Progenitor cell of endocrine pancreas (in vitro differentiated cells): ENCODE results near the gene NBAS. TPM values are rescaled to one million over a fixed set of nuclear protein-coding genes. Genes with fewer than 3 reads are reported as not detected.

ENCODE experiments used
- DNase-seq: peaks from one replicate; pipeline ENCODE4 v3.0.0; 2021; ENCODE audit warnings: low spot score; ENCODE audit not compliant: unreplicated experiment
- H3K27ac Mint-ChIP-seq: 2 replicates; pipeline ENCODE4 v1.8.0; 2021; ENCODE audit warnings: mild to moderate bottlenecking, moderate library complexity, mixed read lengths
- H3K27me3 Mint-ChIP-seq: 2 replicates; pipeline ENCODE4 v1.8.0; 2021; ENCODE audit warnings: mixed read lengths
- H3K36me3 Mint-ChIP-seq: 2 replicates; pipeline ENCODE4 v1.8.0; 2022; ENCODE audit warnings: mixed read lengths; ENCODE audit not compliant: insufficient read depth
- H3K4me1 Mint-ChIP-seq: 2 replicates; pipeline ENCODE4 v1.8.0; 2021; ENCODE audit warnings: low read depth, mixed read lengths
- H3K4me3 Mint-ChIP-seq: 2 replicates; pipeline ENCODE4 v1.8.0; 2021; ENCODE audit warnings: low read depth, mild to moderate bottlenecking, moderate library complexity, mixed read lengths
- H3K9me3 Mint-ChIP-seq: 2 replicates; pipeline ENCODE4 v1.8.0; 2021; ENCODE audit warnings: low read depth, mixed read lengths
- total RNA-seq: library from RNA; stranded (reverse); gene quantifications from 2 replicates; pipeline ENCODE4 v1.2.1, GENCODE V29; 2021
- TF ChIP-seq, protein P1 (sequence below): fragments of 200-600 bp; sonication (generic); IDR thresholded peaks from one replicate; pipeline ENCODE4 v1.5.0; 2021; ENCODE audit warnings: antibody characterized with exemption, mild to moderate bottlenecking; ENCODE audit not compliant: unreplicated experiment

The NBAS gene
- total RNA-seq, 1 donor from 2014 or later: 63.0 TPM

GRCh38 chr2:15272942-15273341 lies 288.2 kb downstream of the NBAS start:
- H3K4me3 Mint-ChIP-seq: no peak overlapping the region
- no peak overlapping the region for H3K27ac Mint-ChIP-seq
- H3K36me3 Mint-ChIP-seq: peaks cover 9% of the 10 kb centered on the region
- TF ChIP-seq, protein P1, sequence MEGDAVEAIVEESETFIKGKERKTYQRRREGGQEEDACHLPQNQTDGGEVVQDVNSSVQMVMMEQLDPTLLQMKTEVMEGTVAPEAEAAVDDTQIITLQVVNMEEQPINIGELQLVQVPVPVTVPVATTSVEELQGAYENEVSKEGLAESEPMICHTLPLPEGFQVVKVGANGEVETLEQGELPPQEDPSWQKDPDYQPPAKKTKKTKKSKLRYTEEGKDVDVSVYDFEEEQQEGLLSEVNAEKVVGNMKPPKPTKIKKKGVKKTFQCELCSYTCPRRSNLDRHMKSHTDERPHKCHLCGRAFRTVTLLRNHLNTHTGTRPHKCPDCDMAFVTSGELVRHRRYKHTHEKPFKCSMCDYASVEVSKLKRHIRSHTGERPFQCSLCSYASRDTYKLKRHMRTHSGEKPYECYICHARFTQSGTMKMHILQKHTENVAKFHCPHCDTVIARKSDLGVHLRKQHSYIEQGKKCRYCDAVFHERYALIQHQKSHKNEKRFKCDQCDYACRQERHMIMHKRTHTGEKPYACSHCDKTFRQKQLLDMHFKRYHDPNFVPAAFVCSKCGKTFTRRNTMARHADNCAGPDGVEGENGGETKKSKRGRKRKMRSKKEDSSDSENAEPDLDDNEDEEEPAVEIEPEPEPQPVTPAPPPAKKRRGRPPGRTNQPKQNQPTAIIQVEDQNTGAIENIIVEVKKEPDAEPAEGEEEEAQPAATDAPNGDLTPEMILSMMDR: no peak
- peaks cover 2% of the 10 kb centered on the region for H3K4me1 Mint-ChIP-seq
- H3K27me3 Mint-ChIP-seq: no peaks in the 10 kb centered on the region
- no peak for DNase-seq
- no peaks in the 10 kb centered on the region for H3K9me3 Mint-ChIP-seq

GRCh38 chr2:15271941-15272542 lies 289.1 kb downstream of the NBAS start:
- TF ChIP-seq, protein P1: no peak
- DNase-seq: no peak

GRCh38 chr2:15271276-15271675 lies 289.9 kb downstream of the NBAS start:
- Mint-ChIP-seq H3K4me3 (no peak overlapping the region), H3K4me1 (peaks cover 2% of the 10 kb centered on the region), H3K36me3 (peaks cover 9% of the 10 kb centered on the region), H3K27me3 (no peaks in the 10 kb centered on the region), H3K27ac (no peak overlapping the region), H3K9me3 (no peaks in the 10 kb centered on the region)
- TF ChIP-seq, protein P1: no peak
- no peak for DNase-seq

More at GRCh38 chr2:15271941-15272542, 289.1 kb downstream of the NBAS start:
- Mint-ChIP-seq H3K27ac (no peak overlapping the region), H3K9me3 (no peaks in the 10 kb centered on the region), H3K4me1 (peaks cover 2% of the 10 kb centered on the region), H3K4me3 (no peak overlapping the region), H3K27me3 (no peaks in the 10 kb centered on the region), H3K36me3 (peaks cover 9% of the 10 kb centered on the region)

DNA sequence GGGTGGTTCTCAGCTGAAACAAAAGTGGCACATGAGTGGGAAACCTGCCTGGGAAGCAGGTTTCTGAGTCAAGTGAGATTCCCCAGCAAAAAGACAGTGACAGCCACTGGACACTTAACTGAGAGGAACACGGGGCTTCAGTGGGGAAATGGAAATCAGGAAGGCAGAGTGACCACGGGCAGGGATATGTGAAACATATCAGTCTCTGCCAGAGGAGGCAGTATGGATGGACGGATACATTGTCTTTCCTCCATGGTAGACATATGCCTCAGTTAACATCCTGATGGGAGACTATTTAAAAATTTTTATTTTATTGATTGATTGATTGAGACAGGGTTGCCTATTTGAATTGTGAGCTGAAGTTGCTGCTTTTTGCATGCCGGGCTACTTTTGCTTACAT lies 292.1 kb downstream of the NBAS start:
- peaks cover 2% of the 10 kb centered on the region for H3K4me1 Mint-ChIP-seq
- no peak overlapping the region for H3K4me3 Mint-ChIP-seq
- H3K36me3 Mint-ChIP-seq: peaks cover under 1% of the 10 kb centered on the region

DNA sequence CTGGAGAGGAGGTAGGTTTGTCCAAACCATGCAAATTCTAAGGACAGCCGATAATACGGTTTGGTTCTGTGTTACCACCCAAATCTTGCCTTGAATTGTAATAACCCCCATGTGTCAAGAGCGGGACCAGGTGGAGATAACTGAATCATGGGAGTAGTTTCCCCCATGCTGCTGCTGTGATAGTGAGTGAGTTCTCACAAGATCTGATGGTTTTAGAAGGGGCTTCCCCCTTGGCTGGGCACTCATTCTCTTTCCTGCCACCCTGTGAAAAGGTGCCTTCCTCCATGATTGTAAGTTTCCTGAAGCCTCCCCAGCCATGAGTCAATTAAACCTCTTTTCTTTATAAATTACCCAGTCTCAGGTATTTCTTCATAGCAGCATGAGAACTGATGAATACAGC lies 295.2 kb downstream of the NBAS start:
- no peak overlapping the region for H3K27ac Mint-ChIP-seq
- no peaks in the 10 kb centered on the region for H3K36me3 Mint-ChIP-seq
- H3K9me3 Mint-ChIP-seq: no peaks in the 10 kb centered on the region
- H3K27me3 Mint-ChIP-seq: no peaks in the 10 kb centered on the region
- no peak for DNase-seq
- no peak overlapping the region for H3K4me3 Mint-ChIP-seq
- TF ChIP-seq, protein P1: no peak
- no peaks in the 10 kb centered on the region for H3K4me1 Mint-ChIP-seq

More for the DNA sequence above, 292.1 kb downstream of the NBAS start:
- TF ChIP-seq, protein P1: no peak
- no peaks in the 10 kb centered on the region for H3K27me3 Mint-ChIP-seq
- H3K27ac Mint-ChIP-seq: no peak overlapping the region
- DNase-seq: no peak
- H3K9me3 Mint-ChIP-seq: no peaks in the 10 kb centered on the region
